Measurements from ENCODE around the gene CAPN5.

Gene CAPN5

DNA sequence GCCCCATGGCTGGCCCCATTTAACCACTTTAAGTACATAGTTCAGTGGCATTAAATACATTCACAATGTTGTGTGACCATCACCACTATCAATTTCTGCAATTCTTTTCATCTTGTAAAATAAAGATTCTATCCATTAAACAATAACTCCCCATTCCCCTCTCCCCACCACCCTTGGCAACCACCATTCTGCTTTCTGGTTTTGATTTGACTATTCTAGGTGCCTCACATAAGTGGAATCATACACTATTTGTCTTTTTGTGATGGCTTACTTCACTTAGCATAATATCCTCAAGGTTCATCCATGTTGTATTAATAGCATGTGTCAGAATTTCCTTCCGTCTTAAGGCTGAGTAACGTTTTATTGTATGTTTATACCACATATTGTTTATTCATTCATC lies 68.3 kb downstream of the CAPN5 start:
- DNase-seq (ENCODE audit: low spot score) = no peak

DNA sequence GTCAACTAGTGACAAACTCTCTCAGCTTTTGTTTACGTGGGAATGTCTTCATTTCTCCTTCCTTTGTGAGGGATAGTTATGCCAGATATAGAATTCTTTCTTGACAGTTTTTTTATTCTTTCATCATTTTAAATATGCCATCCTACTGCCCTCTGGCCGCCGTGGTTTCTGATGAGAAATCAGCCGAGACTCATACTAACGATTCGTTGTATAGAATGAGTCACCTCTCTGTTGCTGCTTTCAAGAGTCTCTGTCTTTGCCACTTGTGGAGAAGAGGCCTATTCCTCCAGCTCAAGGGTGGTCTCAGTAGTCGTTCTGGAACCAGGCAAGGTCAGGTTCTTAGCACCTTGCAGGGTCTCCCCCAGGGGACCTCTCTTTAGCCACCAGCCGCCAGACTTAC lies 69.3 kb downstream of the CAPN5 start:
- no peak for DNase-seq (ENCODE audit: low spot score)

DNA sequence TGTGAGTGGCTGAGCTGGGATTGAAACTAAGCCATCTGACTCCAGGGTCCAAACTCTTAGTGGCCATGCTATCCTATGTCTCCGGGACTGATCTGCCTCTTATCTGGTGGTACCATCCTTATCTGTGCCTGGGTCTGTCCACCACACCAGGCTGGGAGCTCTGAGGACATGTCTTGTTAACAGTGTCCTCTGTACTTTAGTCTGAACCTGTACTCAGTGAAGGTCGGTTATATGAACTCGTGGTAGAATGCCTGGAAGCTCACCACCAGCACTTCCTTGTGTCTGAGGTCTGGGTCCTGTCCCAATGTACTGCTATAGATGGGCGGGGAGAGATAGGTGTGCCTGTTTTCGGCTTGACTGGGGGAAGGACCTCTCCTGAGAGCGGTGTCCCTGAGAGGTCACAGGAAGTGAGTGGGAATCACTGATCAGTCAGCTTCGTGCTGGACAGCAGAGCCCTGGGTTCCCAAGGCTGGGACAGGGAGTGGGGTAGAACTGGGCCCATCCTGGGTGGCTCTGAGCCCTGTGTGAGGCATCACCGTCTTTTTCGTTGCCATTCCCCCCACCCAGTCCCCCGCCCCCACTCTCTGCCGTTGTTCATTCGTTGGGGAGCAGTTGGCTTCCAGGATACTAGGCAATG lies 70.1 kb downstream of the CAPN5 start:
- DNase-seq (ENCODE audit: low spot score) = no peak

DNA sequence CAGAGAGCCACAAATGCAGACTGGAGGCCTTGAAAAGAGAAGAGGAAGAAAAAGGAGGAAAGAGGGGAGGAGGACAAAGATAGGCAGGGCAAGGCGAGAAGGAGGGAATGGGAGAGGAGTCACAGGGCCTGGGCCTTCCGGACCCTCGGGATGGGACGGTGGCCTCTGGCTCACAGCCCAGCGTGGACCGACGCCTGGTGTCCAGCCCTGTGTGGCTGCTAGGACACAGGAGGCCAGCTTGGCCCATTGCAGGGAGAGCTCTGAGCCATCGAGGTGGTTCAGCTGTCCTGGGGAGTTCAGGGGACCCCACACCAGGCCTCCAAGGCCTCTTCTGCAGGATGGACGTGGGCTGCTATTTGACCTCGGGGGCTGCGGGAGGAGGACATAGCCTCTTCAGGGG lies 70.7 kb downstream of the CAPN5 start:
- DNase-seq (ENCODE audit: low spot score) = no peak

DNA sequence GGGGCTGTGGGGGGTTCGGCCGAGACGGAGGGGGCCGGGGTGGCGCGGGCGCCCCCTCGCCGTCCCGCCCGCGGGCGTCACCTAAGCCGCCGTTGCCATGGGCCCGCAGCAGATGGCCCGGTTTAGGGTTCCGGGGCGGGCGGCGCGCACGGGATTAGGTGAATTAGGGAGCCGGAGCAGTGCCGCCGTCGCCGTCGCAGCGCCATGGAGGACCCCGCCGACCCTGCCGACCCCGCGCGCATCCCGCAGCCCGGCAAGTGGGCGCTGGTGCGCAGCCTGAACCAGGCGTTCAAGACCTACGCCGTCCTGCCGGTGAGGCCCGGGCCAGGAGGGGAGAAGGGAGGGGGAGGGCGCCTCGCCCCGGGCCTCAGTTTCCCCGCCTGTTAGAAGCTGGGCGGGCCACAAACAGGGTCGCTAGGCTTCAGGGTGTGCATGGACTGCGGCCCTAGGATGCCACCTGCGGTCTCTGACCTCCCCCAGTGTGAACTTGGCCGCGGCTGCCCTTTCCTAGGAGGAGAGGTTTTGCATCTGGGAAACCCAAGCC lies 71.4 kb downstream of the CAPN5 start:
- DNase-seq (ENCODE audit: low spot score) = no peak

DNA sequence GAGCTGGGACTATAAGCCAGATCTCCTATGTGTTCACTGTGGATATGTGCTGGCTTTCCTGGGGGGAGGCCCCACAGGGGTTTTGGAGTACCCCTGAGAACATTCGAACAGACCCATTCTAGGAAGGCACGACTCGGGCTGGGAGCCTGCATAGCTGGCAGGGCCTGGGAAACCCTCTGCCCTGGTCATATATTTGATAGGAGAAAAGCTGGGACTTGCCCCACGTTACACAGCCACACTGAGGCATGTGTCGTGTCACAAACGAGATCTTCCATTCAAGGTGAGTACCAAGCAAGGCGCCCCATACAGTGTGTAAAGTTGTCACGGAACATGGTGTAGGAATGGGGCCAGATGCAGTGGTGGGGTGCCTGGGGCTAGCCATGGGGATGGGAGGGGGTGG lies 72.4 kb downstream of the CAPN5 start:
- no peak for DNase-seq (ENCODE audit: low spot score)

DNA sequence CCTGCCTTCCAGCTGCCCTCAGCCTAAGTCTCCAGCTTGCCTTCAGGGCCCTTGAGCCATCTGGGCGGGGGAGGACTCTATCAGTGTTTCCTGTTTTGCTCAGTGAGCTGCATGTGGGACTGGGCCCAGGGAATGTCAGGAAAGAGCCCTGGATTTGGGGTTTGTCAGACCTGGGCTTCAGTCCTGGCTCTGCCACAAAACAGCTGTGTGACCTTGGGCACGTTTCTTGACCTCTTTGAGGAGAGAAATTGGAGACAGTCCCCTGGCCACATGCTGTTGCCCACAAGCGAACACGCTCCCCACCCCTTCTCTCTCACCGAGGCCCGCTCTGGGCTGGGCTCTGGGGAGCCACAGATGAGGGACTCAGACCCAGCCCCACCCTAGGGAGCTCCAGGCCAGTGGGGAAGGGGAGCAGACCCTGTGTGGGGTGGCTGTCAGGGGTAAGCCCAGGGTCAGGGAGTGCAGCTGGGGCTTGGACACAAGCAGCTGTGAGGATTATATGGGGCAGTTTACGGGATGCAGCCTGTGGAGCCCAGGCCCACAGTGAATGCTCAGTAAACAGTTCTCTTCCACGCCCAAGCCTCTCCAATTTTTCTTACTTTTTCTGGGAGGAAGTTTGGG lies 73.6 kb downstream of the CAPN5 start:
- no peak for DNase-seq (ENCODE audit: low spot score)

DNA sequence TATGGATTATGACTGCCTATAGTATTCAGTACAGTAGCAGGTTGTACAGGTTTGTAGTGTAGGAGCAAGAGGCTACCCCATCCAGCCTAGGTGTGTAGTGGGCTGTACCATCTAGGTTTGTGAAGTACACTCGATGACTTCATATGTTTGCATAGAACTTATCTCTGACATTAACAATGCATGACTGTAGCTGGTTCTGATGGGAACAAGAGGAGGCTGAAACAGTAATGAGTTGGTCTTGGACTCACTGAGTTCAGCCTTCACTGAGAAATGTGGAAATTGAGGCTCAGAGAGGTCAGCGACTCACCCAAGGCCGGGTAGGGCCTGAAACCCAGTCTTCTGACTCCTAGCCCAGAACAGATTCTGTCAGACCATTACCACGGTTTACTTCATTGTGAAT lies 74.3 kb downstream of the CAPN5 start:
- peak; percentile 41 for DNase-seq (ENCODE audit: low spot score)

DNA sequence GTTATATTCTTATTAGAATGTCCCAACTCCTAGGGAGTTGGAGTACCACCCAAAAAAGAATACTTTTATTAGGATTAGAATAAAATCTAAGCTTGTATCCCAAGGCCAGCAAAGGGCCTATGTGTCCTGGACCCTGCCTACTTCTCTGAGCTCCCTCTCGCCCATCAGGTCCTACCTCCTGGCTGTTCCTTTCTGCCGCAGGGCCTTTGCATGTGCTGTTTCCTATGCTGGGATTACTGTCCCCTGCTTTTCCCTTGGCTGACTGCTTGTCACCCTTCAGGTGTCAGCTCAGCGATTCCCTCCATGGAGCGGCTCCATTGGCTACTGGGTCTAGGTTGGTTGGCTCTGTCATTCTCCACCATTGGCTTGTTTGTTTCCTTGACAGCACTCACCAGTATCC lies 74.7 kb downstream of the CAPN5 start:
- DNase-seq (ENCODE audit: low spot score) = no peak

DNA sequence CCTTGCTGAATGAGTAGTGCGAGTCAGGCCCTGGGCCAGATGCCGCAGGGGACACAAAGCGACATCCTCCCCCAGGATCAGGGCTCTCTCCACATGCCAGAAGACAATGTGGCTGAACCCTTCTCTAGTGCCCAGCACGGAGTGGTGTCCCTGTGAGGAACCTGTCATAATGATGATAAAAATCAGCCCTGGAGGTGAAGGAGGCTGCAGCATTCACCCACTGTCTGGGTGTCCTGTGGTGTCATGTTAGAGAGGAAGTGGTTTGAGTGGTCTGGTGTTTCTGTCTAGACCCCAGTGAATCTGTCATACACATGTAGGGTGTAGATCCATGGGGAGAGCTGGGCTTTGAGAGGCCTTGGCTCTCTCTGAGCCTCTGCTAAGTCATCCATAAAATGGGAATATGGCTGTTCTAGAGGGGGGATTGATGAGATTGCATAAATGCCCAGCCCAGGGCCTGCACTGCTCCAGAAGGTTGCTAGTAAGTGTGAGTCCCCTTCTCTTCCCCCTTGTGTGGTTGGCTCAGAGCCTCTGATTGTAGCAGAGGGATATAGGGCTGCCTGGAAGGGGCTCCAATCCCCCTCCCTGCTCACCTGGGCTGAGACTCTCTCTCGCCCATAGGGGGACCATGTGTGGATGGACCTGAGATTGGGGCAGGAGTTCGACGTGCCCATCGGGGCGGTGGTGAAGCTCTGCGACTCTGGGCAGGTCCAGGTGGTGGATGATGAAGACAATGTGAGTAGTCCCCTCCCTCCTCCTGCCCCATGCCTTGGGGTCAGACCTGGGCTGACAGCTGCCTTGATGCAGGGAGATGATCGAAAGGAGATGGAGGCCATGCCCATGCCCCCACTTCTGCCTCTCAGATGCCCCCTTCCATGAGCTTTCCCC lies 75.6 kb downstream of the CAPN5 start:
- no peak for DNase-seq (ENCODE audit: low spot score)

DNA sequence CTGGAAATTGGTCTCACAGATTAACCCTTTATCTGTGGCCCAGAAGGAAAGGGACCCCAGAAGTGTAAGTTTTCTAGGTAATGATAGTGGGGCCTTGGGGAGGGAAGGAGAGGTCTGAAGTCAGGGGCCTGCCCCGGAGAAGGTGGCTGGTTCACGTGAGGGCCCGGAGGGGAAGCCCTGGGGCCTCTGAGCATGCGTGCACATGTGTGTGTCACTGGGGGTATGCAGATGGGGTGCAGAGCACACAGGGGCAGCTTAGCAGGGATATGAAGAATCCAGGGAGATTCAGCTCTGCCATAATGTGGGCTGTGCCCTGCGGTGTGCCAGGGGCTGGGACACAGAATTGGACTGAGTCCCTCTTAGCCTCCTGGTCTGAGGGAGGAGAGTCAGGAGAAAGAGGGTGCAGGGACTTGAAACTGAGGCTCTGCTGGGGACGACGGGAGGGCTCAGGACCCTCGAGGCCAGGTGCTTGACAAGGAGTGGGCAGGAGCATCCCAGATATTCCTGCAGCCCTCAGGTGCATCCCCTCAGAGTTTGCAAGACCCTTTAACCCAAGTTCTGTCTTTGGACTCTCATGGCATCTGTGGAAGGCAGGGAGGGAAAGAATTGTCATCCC lies 76.7 kb downstream of the CAPN5 start:
- no peak for DNase-seq (ENCODE audit: low spot score)

DNA sequence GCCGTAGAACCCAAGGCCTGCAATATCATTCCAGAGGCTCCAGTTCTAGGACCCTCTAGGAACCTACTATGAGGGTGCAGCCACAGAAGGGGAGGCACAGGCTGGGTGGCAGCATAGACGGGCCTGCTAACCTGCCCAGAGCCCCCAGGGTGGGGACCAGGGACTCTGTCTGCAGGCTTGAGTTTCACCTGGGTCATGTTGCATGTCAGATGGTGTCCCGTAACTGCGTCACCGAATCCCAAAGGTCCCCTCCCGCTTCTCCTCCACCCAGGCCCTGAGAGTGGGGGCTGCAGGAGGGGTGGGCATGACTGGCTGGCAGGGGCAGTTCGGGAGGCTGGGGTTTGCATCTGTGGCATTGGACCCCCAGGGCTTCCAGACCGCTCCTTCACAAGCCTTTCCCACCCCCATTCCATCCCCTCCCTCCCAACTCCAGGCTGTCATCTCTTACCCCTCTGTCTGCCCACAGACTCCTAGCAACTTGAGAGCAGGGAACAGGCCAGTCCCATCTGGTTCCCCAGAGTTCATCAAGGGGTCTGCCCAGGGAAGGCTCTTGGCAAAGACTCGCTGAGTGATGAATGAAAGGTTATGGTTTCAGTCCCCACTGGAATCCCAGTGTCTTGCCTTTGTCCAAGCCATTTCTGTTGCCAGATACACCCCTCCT lies 77.6 kb downstream of the CAPN5 start:
- no peak for DNase-seq (ENCODE audit: low spot score)

DNA sequence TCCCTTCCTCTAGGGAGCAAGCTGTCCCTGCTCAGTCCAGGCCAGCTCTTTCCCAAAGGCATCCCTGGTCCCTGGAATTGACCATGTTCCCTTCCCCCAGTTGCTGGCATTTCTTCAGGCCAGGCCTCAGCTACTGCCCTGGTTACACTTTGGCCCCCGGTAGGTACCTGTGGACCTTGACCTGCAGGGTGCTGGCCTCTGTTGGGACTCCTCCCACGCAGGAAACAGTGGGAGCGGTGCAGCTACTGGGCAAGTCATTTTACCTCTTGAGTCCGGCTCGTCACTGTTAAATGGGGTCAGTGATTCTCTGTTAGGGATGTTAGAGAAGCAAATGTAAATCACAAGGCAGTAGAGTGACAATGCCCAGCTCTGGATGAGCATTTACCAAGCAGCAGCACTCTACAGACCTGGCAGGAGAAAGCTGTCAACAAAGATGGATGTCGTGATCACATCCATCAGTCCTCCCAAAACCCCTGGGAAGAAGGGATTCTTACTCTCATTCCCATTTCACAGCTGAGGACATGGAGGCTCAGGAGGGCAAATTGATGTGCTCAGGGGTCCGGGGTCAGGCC lies 78.2 kb downstream of the CAPN5 start:
- DNase-seq (ENCODE audit: low spot score) = no peak

DNA sequence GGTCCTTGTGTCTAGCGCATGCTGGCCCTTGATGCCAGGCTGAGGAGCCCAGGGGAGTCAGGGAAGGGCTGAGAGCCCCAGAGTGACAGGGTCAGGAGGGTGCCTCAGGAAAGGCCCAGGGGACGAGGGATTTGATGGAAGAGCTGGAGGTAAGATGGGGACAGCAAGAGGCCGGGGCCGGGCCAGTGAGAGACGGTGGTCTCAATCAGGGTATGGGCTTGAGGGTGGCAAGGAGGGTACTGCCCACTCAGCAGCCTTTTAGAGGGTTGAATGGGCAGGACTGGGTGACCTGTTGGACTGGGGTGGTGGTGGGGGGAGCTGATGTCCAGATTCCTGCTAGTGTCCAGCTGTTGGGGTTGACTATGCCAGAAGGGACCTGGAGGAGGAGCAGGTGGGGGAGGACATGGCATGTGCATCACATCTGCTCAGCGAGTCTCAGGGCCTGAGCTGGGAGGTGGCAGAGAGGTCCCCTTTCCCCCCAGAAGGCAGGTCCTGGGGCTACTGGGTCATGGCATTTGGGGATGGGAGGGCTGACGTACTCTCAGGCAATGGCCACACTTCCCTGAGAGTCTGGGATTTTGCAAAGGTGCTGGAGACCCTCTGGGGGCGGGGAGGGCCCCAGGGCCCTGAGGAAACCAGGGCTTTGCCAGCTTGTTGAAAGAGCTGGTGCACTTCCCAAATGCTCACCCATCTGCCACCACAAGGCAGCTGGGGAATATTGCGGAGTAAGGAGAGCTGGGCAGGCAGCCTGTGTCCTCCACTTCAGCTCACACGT lies 79.7 kb downstream of the CAPN5 start:
- no peak for DNase-seq (ENCODE audit: low spot score)

DNA sequence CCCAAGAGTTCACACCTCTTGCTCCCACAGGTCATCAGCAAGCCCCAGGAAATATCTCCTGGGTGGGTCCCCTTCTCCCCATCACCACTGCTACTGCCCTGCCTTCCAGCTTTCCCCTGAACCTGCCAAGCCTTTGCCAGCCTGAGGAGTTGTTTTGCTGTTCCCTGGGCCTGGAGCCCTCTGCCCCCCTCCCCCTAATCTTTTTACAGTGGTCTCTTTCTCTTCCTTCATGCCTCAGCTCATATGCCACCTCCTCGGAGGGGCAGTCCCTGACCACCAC lies 80.2 kb downstream of the CAPN5 start:
- DNase-seq (ENCODE audit: low spot score) = no peak

DNA sequence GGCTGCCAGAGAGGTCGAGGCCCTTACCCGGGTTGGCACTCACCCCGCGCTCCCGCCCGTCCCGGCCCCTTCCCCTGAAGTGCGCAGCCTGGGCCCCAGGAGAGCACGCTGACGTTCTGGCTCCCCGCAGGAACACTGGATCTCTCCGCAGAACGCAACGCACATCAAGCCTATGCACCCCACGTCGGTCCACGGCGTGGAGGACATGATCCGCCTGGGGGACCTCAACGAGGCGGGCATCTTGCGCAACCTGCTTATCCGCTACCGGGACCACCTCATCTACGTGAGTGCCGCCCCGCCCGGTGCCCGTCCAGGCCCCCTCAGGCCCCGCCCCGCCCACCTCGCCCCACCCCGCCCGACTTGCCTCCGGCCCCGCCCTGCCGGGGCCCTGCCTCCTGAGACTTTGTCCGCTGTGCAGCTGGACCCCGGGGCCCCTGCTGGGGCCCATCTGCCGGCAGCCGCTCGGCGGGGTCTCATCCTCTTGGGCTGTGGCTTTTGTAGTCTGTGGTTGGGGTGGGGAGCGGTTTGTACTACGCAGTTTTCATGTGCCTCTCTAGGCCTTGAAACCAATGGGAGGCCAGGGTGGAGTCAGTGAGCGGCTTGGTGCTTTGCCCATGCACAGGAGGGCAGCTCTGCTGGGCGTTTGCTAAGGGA lies 81.0 kb downstream of the CAPN5 start:
- no peak for DNase-seq (ENCODE audit: low spot score)

DNA sequence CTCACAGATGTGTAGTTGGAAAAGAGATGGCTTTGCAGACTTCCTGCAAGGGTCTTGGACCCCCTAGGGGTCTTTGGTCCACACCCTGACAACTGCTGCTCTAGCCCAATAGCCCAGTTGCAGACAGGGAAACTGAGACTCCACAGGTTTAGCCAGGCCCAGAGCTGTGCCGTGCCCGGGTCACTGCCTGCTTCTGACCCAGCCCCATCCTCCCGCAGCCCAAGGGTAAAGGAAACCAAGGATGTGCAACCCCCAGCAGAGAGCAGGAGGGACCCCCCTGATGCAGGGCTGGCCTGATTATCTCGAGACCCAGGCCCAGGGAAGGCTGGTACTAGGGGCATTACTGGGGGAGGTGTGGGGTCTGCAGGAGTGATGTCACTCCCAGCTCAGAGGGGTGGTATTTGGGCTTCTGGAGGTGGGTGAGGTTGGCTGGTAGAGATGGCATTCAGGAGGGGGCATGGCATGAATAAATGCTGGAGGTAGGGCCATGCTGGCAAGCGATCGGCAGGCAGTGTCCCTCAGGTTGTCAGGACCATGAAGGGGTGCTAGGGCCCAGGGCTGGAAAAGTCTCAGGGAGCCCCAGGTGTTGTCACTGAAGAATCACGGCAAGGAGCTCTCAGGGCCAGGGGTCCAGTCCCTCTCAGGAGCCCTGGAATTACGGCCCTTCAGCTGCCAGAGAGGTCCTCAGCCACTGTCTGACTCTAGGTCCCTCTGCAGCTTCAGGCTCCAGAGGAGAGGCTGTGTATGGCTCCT lies 82.4 kb downstream of the CAPN5 start:
- no peak for DNase-seq (ENCODE audit: low spot score)

DNA sequence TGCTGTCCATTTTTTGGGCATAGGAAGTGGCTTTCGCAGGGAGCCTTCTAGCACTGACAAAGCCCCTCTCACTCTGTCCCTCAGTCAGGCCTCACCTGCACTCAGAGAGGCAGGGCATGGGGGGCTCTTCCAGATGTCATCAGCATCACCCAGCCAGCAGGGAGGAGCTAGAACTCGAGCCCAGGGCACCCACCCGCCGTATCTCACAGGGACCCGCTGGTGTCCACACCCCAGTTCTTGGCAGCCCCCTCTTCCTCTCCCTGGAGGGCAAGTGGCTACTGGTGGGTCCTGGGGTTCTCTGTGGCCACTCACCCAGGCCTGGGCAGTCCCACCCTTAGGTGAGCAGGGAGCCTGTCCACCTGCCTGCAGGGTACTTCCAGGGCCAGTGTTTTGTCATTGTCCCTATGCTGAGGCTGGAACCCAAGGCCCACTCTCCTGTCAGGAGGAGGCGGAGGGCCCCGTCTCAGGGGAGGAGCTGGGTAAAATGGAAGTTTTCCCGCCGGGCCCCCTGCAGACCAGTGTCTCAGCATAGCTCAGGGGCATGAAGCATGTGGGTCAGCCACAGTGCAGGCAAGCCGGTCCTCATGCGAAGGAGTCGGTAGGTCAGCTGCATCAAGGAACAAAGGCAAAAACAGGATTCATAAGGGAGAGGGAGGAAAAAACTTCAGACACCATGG lies 83.1 kb downstream of the CAPN5 start:
- no peak for DNase-seq (ENCODE audit: low spot score)

DNA sequence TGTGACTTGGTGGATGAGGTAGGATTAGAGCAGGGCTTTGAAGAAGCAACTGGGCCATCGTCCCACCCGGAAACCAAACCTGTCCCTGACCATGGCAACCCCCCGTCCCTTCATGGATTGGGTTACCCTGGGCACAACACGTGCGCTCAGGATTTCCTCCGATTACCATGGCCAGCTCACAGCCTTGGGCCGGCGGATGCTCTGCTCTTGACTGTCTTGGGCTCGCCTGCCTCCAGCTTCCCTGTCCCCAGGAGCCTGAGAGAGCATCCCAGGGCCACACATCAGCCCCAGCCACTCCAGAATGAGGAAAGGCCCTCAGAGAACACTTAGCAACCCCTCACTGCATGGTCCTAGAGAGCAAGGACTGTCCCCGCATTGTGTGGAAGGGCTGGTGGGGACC lies 84.1 kb downstream of the CAPN5 start:
- no peak for DNase-seq (ENCODE audit: low spot score)
